ENCODE measurements around the gene AGER. TPM values are rescaled to one million over a fixed set of nuclear protein-coding genes. Genes with fewer than 3 reads are reported as not detected.

AGER gene
- total and polyA plus RNA-seq, 9 of the 15 experiments (the other 6 are each of a cell fraction or from before 2014, with no cell fraction given), result 1.2 to 11.5 (median 4.1) TPM

GRCh38 chr6:32168807-32169591 lies 15.1 kb downstream of the AGER start (continued):
- TF ChIP-seq E2F8 (IDR thresholded peaks at IDR 0.05; ENCODE audit: low read depth, partially characterized antibody) (no peak), CHD4 (IDR thresholded peaks at IDR 0.05; ENCODE audit: insufficient read depth, insufficient replicate concordance, low read depth, low read length, poor library complexity, severe bottlenecking) (no peak), MTA3 (IDR thresholded peaks at IDR 0.05; ENCODE audit: borderline replicate concordance) (0 out of 2 replicates have a peak, but pooled peaks have one; percentile 20), MTA2 (IDR thresholded peaks at IDR 0.05; ENCODE audit: low read depth) (peak; percentile 30; the same call in 1 of the 2 replicates), FOXA1 (IDR thresholded peaks at IDR 0.05; ENCODE audit: borderline replicate concordance) (no peak), UBTF (IDR thresholded peaks at IDR 0.05; ENCODE audit: borderline replicate concordance in 1 of 2, low read depth in 2 of 2, low read length in 2 of 2) (no peak), NFIC (IDR thresholded peaks at IDR 0.05) (peak; percentile 44; the same call in 1 of the 2 replicates), RBFOX2 (IDR thresholded peaks at IDR 0.05; ENCODE audit: low read depth, low read length) (peak; percentile 60), ZBTB33 (CRISPR knock-in tag; IDR thresholded peaks at IDR 0.05) (no peak), DDX20 (tag; IDR thresholded peaks at IDR 0.05; ENCODE audit: low read depth) (no peak), ZNF551 (CRISPR knock-in tag; IDR thresholded peaks at IDR 0.05) (no peak), CXXC5 (CRISPR knock-in tag; IDR thresholded peaks at IDR 0.05) (0 out of 2 replicates have a peak, but pooled peaks have one; percentile 22), BCOR (IDR thresholded peaks at IDR 0.05) (peak; percentile 30; the same call in 1 of the 2 replicates), IRF9 (tag; IDR thresholded peaks at IDR 0.05) (no peak), RFX1 (IDR thresholded peaks at IDR 0.05) (no peak), POU5F1 (IDR thresholded peaks at IDR 0.05; ENCODE audit: borderline replicate concordance, low read depth, low read length, partially characterized antibody) (no peak), ZNF24 (IDR thresholded peaks at IDR 0.05) (no peak), ZNF436 (CRISPR knock-in tag; IDR thresholded peaks at IDR 0.05) (no peak), ATF1 (CRISPR knock-in tag; IDR thresholded peaks at IDR 0.05) (no peak), ATF1 (tag; IDR thresholded peaks at IDR 0.05) (no peak)
